Activated T-helper 1 cell treated with anti-CD3 and anti-CD28 coated beads, Interleukin-12 subunit alpha, Interleukin-12 subunit beta, Interleukin-2, Interleukin-4 antibody, amounts not matched to agents 30 ng/mL and 10 ng/mL and 1 ng/mL, durations not matched to agents 14 hours and 24 hours and 36 hours (primary cell): Measurements from ENCODE around the gene MYO1H. TPM values are rescaled to one million over a fixed set of nuclear protein-coding genes. Genes with fewer than 3 reads are reported as not detected.

Experiments used
- total RNA-seq: library from RNA; stranded (reverse); gene quantifications from 2 replicates; pipeline ENCODE4 v1.2.3, GENCODE V29; 2022

Gene MYO1H
- total RNA-seq, 1 donor from 2014 or later, result not detected

Other genes starting within 250 kb of the MYO1H start
- 5.0 and 6.9 TPM in 2 replicates for gene ACACB, start 231.3 kb upstream of the MYO1H start, total RNA-seq
- gene FOXN4, start 38.6 kb upstream of the MYO1H start, total RNA-seq, result not detected in 2 replicates
- 48.3 and 51.2 TPM in 2 replicates for gene KCTD10, start 129.4 kb downstream of the MYO1H start, total RNA-seq
- 28.7 and 29.3 TPM in 2 replicates for gene UBE3B, start 129.7 kb downstream of the MYO1H start, total RNA-seq
- 41.9 and 42.2 TPM in 2 replicates for gene MMAB, start 225.6 kb downstream of the MYO1H start, total RNA-seq
- gene MVK, start 225.9 kb downstream of the MYO1H start, total RNA-seq, result 14.2 and 15.8 TPM in 2 replicates